HG02943 (cell line): Measurements from ENCODE around the gene HAS3.
"Not testable (repeated sequence)": the region's sequence is repeated elsewhere in the genome, so short reads cannot be mapped to it uniquely, and the experiment has no call there.

ENCODE experiments used
- ATAC-seq: cut with Tn5 transposase; IDR thresholded peaks from one replicate; pipeline ENCODE4 v1.9.1; 2021; ENCODE audit warnings: mild to moderate bottlenecking, low read depth, moderate library complexity; ENCODE audit not compliant: unreplicated experiment

HAS3 gene

DNA sequence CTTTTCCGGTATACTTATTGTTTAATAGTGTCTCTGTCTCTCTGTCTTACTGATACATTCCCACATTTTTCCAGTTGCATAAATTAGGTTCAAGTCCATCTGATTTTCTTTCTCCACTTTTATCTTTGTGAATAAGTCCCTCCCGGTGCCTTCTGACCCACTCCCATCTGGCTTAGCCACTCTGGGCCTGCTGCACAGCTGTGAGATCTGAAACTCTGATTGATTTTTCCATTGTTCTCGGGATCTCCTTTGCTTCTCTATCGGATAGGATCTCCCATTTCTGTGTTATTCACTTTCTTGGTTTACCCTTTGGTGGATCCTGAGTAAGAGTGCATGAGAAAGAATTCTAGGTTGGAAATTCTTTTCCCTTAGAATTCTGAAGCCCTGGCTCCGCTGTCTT, 35.6 kb downstream of the HAS3 start:
- ATAC-seq: no peak

DNA sequence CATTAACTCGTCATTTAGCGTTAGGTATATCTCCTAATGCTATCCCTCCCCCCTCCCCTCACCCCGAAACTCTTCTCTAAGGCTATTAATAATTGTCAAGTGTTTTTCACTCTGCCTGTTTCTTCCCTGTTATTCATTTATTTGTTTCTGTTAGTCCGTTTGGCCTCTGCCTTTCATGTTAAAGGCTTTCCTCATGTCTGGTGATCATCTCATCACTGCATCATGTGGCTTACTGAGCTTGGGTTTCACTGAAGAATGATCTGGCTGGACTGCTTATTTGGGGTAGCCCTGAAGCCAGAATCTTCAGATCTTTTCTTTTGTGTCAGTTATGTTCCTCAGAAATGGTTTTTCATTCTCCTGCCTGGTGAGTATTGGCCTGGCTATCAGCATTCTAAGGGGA, 36.5 kb downstream of the HAS3 start:
- no peak for ATAC-seq

DNA sequence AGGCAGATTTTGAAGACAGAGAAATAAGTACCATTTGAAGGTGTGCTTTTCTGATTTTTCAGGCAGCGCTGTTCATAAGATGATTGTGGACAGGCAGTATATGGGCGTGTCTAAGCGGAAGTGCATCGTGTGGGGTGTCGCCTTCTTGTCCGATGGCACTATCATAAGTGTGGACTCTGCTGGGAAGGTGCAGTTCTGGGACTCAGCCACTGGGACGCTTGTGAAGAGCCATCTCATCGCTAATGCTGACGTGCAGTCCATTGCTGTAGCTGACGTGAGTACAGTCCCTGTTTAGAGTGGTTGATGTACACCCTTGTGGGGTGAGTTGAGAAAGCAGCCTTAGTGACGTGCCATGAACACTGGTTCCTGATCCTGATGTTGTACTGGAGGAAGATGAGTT, 37.7 kb downstream of the HAS3 start:
- ATAC-seq: no peak

DNA sequence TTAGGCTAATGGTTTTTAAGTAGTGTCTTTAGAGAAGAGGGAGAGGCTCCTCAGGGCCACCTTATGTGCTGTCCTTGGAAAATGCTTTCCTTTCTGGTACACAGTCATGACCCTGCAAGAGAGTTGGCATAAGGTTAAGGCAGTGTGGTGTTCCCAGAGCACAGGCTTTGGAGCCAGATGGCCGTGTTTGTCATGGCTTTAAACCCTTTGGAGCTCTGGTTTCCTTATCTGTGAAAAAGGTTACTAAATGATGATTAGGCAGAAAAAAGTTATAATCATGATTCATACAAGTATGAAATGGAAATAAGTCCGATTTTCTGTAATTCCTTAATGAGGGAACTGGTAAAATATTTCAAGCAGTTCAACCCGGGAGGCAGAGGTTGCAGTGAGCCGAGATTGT, 40.2 kb downstream of the HAS3 start:
- ATAC-seq: no peak

DNA sequence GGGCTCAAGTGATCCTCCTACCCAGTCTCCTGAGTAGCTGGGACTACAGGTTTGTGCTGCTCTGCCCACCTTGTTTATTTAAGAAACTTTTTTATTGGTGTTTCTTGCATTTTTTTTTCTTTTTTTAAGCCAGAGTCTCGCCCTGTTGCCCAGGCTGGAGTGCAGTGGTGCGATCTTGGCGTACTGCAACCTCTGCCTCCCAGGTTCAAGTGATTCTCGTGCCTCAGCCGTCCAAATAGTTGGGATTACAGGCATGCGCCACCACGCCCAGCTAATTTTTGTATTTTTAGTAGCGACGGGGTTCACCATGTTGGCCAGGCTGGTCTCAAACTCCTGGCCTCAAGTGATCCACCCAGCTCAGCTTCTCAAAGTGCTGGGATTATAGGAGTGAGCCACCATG, 44.2 kb downstream of the HAS3 start:
- ATAC-seq: not testable (repeated sequence)

DNA sequence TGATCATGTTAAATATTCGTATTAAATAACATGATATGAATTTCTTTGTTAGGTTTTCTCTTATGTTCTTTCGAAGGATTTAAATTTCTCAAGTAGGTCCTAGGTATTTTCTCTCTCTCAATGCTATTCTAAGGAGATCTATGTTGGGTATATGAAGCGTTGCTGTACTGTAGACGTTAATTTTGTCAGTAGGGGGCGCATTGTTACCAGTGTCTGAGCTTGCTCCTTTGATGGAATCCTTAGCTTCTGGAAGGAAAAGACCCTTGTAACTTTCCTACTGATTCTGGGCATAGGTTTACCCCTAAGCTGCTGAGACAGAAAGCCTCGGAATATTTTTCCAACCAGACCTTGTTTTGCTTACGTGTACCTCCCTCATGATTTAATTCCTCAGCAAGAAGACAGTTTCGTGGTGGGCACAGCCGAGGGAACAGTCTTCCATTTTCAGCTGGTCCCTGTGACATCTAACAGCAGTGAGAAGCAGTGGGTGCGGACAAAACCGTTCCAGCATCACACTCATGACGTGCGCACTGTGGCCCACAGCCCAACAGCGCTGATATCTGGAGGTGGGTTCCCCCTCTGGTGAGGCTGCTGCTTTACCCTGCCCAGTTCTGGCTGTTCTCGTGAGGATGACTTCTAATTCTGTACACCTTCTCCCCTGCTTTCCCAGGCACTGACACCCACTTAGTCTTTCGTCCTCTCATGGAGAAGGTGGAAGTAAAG, 44.9 kb downstream of the HAS3 start:
- no peak for ATAC-seq

DNA sequence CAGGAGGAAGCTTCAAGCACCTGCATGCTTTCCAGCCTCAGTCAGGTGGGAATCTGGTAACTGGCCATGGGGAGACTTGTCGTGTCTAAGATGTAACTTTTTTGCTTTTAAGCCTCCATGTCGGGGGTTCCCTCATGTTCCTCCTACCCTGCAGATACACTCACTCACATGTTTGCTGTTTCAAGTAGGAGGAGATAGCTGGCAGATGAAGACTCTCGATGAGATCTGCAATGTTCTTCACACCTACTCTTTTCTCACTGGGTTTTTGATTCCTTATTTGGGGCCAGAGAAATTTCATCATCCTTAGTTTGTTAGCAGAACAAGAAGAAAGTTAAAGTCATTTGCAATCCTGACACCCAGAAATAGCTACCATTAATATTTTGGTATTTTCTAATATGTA, 51.7 kb downstream of the HAS3 start:
- ATAC-seq: no peak

DNA sequence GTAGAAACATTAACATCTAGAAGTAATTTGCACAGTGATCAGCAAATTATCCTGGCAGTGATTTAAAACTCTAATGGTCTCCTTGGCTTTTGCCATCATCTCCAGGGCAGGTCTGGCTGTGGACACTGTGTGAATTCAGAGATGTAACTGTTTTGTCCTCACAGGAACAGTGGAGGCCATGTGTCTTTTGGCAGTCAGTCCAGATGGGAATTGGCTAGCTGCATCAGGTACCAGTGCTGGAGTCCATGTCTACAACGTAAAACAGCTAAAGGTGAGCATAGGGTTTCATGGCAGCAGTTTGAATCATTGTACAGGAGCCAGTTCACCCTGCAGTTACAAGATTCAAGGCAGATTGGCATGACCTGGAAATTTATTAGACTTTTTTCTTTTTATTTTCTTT, 54.7 kb downstream of the HAS3 start:
- no peak for ATAC-seq

DNA sequence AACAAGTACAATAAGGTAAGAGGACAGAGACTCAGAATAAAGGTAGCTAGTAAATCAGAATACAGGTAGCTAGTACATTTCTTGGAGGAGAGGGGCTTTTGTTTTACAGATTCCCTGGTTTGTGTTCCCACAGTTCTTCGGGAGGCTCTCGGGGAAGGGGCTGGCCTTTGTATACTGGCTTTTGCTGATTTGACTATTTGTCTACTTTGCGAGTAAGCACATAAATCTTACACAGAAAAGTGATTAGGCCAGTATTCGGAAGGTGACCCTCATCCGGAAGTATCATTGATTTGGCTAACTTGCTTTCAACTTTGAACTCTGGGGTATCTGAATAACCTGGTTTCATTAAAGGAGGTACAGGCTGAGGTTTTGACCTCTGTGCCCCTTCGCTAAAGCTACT, 60.1 kb downstream of the HAS3 start:
- ATAC-seq: no peak

DNA sequence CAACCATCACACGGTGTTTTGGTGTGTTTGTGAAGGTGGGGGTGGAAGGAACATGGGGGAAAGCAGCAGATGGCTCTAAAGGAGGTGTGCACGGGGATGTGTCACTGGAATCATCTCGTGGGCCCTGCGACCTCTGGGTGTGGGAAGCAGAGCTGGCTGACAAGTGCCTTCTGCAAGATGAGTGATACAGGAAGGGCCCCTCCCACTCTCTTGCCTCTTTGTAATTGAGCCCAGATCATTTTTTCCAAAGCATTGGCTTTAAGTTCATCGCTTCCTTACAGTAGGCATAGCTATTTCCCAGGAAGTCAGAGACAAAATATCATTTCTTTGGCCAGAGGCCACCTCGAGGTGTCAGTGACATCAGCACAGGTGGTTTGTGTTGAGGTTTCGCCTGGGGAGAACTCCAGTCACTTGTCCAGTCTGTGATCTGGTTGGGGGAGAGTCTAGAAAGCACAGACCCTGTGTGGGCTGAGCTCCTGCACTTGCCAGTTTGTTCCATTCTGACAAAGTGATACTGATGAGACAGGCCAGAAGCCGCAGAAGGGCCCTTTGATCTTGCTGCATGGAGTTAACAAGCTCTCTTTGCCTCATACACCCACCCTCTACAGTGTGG, 60.9 kb downstream of the HAS3 start:
- ATAC-seq: no peak

DNA sequence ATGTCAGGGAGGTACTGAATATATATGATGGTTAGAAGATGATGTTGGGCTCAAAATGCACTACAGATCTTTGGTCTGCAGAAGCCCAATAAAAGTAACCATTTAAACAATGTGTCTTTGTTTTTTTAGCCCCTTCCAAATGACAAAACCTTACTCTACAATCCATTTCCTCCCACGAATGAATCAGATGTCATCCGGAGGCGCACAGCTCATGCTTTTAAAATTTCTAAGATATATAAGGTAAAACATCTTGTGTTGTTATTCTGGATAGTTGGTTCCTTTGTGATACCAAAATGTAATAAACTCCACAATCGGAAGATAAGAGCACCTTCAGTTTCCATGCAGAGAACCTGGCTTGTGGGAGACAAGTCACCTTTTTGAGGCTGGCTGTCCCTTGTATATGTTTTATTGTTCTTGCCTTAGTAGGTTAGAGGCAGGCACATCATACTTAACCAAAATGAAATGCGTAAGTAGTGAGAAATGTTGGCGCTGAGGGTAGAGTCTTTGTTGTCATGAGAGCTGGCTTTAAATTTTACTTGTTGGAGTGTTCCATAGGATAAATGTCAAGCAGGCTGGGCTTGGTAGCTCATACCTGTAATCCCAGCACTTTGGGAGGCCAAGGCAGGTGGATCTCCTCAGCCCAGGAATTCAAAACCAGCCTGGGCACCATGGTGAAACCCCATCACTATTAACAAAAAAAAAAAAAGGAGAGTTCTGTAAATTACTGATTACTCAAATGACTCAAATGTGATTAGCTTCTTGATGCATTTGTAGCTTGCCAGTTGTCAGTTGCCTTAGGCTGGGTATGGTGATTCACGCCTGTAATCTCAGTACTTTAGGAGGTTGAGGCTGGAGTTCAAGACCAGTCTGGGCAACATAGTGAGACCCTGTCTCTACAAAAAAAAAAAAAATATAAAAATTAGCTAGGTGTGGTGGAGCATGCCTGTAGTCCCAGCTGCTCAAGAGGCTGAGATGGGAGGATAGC, 61.8 kb downstream of the HAS3 start:
- ATAC-seq: no peak
